HG03558 (cell line): ENCODE results near the gene LEMD3.

Experiments
- ATAC-seq: cut with Tn5 transposase; IDR thresholded peaks from one replicate; pipeline ENCODE4 v1.9.1; 2021; ENCODE audit warnings: moderate number of reproducible peaks; ENCODE audit not compliant: unreplicated experiment; ENCODE audit errors: extremely low read depth

The LEMD3 gene

GRCh38 chr12:65204886-65205525 is 35.6 kb downstream of the LEMD3 start:
- no peak for ATAC-seq

DNA sequence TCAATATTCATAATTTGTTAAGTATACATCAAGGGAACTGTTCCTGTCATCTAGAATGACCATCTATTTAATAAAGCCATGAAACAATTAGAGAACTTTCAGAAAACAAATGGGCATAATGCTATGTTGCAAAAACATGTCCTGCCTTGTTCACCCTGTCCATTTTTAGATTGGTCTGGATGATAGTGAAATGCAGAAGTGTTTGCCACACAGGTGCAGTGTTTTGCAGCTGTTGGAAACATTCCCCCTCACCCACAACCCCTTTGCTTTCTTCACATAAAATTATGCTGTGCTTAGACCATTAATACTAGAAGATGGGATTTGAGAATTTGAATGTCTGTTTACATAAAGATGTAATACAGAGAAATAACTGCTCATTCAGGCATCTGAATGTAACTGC is 36.5 kb downstream of the LEMD3 start:
- no peak for ATAC-seq

DNA sequence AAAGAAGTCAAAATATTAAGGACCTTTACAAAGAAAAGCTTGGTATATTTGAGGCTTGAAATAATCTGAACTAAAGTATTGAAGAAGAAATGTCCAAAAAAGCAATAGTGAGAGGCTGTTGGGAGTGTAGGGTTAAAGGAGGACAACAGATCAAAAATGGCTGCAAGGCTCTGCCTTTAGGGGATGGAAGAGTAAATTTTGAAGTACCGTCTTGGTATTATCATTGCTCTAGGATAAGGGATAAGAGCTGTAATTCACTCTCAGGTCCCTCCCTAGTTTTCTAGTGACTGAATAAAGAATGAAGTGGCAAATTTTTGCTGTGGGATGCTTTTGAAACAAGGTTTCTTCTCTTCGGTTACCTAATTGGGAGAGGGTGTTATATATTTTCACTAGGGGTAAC is 38.7 kb downstream of the LEMD3 start:
- no peak for ATAC-seq

- ATAC-seq: no peak
These were observed 39.7 kb downstream of the LEMD3 start for GRCh38 chr12:65208964-65209654.

DNA sequence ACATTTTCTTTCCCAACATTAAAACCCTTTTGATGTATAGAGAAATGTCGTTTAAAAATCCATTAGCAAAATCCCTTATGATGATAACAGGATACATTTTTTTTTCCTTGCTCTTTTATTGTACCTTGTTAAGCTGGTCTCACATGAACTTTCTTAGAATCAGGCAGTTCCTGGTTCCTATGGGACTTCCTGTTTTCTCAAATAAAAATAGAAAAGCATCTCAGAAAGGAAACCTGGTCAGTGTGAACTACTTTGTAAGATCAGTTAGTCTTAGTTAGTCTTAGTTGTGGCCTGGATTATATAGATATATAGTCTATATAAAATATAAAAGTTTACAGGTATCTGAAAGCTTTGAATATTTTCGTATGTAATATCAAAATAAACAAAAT is 40.3 kb downstream of the LEMD3 start:
- ATAC-seq: no peak

GRCh38 chr12:65217086-65217485 is 47.7 kb downstream of the LEMD3 start:
- no peak for ATAC-seq

GRCh38 chr12:65220761-65221160 is 51.4 kb downstream of the LEMD3 start:
- no peak for ATAC-seq

GRCh38 chr12:65229441-65229840 is 60.1 kb downstream of the LEMD3 start:
- no peak for ATAC-seq

DNA sequence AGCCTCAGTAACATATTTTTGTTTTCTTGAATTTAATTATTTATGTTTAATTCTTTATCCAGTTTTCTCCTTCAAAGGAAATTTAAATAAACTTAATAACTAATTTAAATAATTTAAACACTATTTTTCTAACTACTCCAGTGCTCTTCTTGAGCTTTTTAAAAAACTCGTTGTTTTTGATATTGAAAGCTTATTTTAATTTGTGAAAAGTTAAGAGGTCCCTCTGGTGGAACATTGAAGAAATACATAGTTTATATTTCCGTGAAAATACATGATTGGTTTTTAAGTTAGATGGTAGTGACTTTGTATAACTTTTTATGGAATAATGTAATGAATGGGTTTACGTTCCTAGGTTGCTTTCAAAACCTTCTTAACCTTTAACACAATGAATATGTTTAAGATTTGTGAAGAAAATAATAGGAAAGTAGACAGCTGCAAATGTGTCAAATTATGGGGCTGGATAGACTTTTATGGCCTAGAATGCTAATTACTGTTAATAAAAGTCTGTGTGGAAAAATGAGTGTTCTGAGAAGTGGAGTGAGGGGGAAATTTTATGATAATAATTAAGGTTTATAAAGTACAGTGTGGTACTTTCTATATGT is 63.2 kb downstream of the LEMD3 start:
- ATAC-seq: no peak

GRCh38 chr12:65237153-65237552 is 67.8 kb downstream of the LEMD3 start:
- no peak for ATAC-seq

- no peak for ATAC-seq
These were observed 69.2 kb downstream of the LEMD3 start for GRCh38 chr12:65238609-65239008.

- no peak for ATAC-seq
These were observed 79.6 kb downstream of the LEMD3 start for GRCh38 chr12:65248656-65249633.

GRCh38 chr12:65252515-65252914 is 83.1 kb downstream of the LEMD3 start:
- no peak for ATAC-seq

- no peak for ATAC-seq
These were observed 88.6 kb downstream of the LEMD3 start for GRCh38 chr12:65257986-65258385.

DNA sequence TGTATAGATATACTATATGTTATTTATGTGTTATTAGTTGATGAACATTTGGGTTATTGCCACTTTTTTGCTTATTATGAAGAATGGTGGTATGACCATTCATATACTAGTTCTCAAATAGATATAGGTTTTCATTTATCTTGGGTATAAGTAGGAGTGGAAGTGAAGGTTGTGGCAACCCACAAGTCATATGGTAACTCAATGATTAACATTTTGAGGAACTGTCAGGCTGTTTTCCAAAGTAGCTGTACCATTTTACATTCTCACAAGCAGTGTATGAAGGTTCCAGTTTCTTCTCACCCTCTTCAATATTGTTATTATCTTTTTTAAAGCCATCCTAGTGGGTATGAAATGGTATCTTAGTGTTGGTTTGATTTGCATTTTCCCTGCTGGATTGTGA is 90.1 kb downstream of the LEMD3 start:
- no peak for ATAC-seq

DNA sequence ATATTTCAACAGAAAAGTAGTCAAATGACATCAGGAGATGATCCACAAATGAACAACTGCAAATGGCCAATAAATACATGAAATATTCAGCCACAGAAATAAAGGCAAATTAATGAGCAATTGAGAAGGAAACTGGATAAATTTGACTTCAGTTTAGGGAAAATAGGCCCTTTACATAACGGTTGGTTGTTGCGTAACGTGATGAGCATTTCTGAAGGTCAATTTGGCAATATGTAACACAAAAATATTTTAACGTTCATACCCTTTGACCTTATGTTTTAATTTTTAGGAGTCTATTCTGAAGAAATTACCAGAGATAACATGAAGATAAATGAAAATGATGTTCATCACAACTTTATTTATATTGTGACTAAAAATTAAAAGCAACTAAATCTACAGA is 94.4 kb downstream of the LEMD3 start:
- ATAC-seq: no peak

DNA sequence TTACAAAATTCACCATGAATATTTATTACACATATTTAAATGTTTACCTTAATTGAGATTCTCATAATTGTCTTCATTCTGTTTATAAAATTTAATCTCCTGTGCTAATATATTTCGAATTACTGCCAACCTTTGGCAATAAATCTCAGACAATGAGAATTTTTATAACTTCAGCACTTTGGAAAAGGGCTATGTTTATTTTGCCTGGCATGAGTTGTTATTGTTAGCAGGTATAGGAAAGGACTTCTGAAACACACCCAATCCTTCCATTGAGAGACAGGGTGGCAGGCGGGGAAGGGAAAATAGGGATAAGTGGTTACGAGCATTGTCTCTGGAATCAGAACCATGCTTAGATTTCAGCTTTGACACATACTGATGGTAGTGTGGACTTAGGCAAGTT is 97.0 kb downstream of the LEMD3 start:
- ATAC-seq: no peak

GRCh38 chr12:65269603-65270002 is 100.2 kb downstream of the LEMD3 start:
- ATAC-seq: no peak

DNA sequence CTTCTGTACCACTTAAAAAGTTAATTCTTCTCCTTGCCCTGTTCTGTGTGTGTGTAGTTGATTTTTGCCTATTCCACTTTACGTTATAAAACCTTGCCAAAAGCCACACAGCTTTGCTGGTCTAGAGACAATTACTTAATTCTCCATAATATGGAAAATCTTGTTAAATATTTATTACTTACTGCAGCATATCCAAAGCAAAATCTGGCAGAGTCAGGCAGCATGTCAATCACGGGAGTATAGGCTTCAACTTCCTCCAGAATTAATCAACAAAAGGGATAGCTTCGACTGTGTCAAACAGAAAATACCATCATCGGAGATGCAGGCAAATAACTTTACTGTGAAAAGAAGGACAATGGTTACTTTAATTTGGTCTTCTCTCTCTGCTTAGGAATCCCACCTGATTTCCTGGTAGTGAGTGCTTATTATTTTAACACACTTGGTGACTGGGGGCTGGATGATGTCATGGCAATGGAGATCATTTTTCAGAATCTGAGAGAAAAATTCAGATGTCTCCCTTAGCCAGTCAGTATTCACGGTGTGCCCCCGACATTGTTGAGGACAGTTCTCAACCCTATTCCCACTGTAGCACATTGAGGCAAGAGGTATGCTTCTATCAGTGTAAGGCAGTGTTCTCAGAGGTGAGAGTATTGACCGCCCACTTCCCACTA is 105.4 kb downstream of the LEMD3 start:
- no peak for ATAC-seq

DNA sequence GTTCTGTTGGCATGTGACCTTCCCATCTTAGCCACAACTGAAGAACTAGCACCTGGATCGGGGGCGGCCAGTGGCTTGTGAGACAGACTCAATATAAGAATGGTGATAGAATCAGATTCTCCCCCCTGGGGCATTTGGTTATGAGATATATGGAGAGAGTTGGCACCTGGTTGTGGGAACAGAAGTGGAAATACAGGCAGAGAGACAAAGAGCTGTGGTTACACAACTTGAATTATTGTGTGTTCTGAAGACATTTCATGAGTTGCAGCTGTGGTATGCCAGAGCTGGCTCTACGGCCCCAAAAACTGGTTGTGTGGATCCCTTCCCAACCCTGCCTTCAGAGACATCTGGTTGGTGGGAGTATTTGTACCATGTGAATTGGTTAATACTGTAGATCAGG is 106.2 kb downstream of the LEMD3 start:
- no peak for ATAC-seq
